Liver (tissue), 3 donors: ENCODE results near the gene RET.

ENCODE experiments used
- CTCF ChIP-seq: fragments of 150-350 bp; IDR thresholded peaks from 2 replicates; pipeline ENCODE4 v1.5.1; 2017; ENCODE audit warnings: improper control_type of control experiment, low read depth, low read length; ENCODE audit not compliant: missing input control
- EGR1 ChIP-seq, 2 donors: IDR thresholded peaks; 2 replicates each; pipeline ENCODE4 v1.6.1; 2016 to 2018; ENCODE audit warnings: antibody characterized with exemption in 2 of 2, low read depth in 2 of 2
- donor health status: healthy.
- donor health status: healthy.

- TF ChIP-seq EGR1 (IDR thresholded peaks at IDR 0.05; ENCODE audit: low read depth in 2 of 2) (no peak), CTCF (no peak)
These were observed 33.6 kb downstream of the RET start for GRCh38 chr10:43110338-43111071.
